Trophoblast cell (in vitro differentiated cells and primary cell): Measurements from ENCODE around the gene TMEM270.

Experiments
- DNase-seq, 2 donors: peaks; one replicate each; pipeline ENCODE4 v3.0.0-alpha.2; 2016
- H2AFZ ChIP-seq: 2 replicates; pipeline ENCODE4 v1.6.1; 2013; ENCODE audit warnings: low read length, moderate library complexity, mild to moderate bottlenecking; ENCODE audit not compliant: insufficient read depth, poor library complexity
- H2AK5ac ChIP-seq: 2 replicates; pipeline ENCODE4 v1.6.1; 2013; ENCODE audit warnings: mild to moderate bottlenecking, low read length
- H2BK120ac ChIP-seq: 2 replicates; pipeline ENCODE4 v1.6.1; 2013; ENCODE audit warnings: low read length, mild to moderate bottlenecking, moderate library complexity; ENCODE audit not compliant: insufficient read depth, poor library complexity
- H2BK12ac ChIP-seq: 2 replicates; pipeline ENCODE4 v1.6.1; 2013; ENCODE audit warnings: mild to moderate bottlenecking, low read length, moderate library complexity
- H2BK5ac ChIP-seq: 2 replicates; pipeline ENCODE4 v1.6.1; 2013; ENCODE audit warnings: low read length, low read depth, moderate library complexity, mild to moderate bottlenecking; ENCODE audit not compliant: poor library complexity
- H3K14ac ChIP-seq: 2 replicates; pipeline ENCODE4 v1.6.1; 2013; ENCODE audit warnings: mild to moderate bottlenecking, low read length
- H3K18ac ChIP-seq: 2 replicates; pipeline ENCODE4 v1.6.1; 2013; ENCODE audit warnings: mild to moderate bottlenecking, low read length
- H3K23ac ChIP-seq: 2 replicates; pipeline ENCODE4 v1.6.1; 2013; ENCODE audit warnings: low read length
- H3K27ac ChIP-seq: 2 replicates; pipeline ENCODE4 v1.5.1; 2013; ENCODE audit warnings: low read depth, mild to moderate bottlenecking, inconsistent platforms, low read length, moderate library complexity
- H3K27me3 ChIP-seq: 2 replicates; pipeline ENCODE4 v1.6.1; 2013; ENCODE audit warnings: inconsistent platforms, mild to moderate bottlenecking, low read length, moderate library complexity; ENCODE audit not compliant: insufficient read depth
- H3K36me3 ChIP-seq, 2 experiments: 1 replicate in 1 of 2; 2 replicates in 1 of 2; pipeline ENCODE4 v1.6.1; 2013; ENCODE audit warnings: low read length in 2 of 2, mild to moderate bottlenecking in 2 of 2, moderate library complexity in 1 of 2; ENCODE audit not compliant: insufficient read depth in 2 of 2, control insufficient read depth in 1 of 2
- H3K4ac ChIP-seq: 2 replicates; pipeline ENCODE4 v1.6.1; 2013; ENCODE audit warnings: low read depth, mild to moderate bottlenecking, low read length, moderate library complexity
- H3K4me1 ChIP-seq, 2 experiments: 1 replicate in 1 of 2; 2 replicates in 1 of 2; pipeline ENCODE4 v1.6.1; 2013; ENCODE audit warnings: low read length in 2 of 2, mild to moderate bottlenecking in 2 of 2, moderate library complexity in 1 of 2; ENCODE audit not compliant: insufficient read depth in 2 of 2, control insufficient read depth in 1 of 2
- H3K4me2 ChIP-seq: 2 replicates; pipeline ENCODE4 v1.6.1; 2013; ENCODE audit warnings: inconsistent platforms, mild to moderate bottlenecking, low read length, moderate library complexity
- H3K4me3 ChIP-seq: 2 replicates; pipeline ENCODE4 v1.5.1; 2013; ENCODE audit warnings: mild to moderate bottlenecking, low read depth, low read length, inconsistent platforms
- H3K79me1 ChIP-seq: one replicate; pipeline ENCODE4 v1.6.1; 2013; ENCODE audit warnings: low read length
- H3K79me2 ChIP-seq: 2 replicates; pipeline ENCODE4 v1.6.1; 2013; ENCODE audit warnings: low read length, mild to moderate bottlenecking; ENCODE audit not compliant: control insufficient read depth, insufficient read depth, poor library complexity
- H3K9ac ChIP-seq: 2 replicates; pipeline ENCODE4 v1.6.1; 2013; ENCODE audit warnings: mild to moderate bottlenecking, low read length
- H3K9me3 ChIP-seq: 2 replicates; pipeline ENCODE4 v1.6.1; 2013; ENCODE audit warnings: low read depth, mild to moderate bottlenecking, control low read depth, inconsistent platforms, low read length; ENCODE audit not compliant: insufficient read depth
- H4K12ac ChIP-seq: 2 replicates; pipeline ENCODE4 v1.6.1; 2013; ENCODE audit warnings: low read depth, mild to moderate bottlenecking, low read length, moderate library complexity
- H4K8ac ChIP-seq: 2 replicates; pipeline ENCODE4 v1.6.1; 2013; ENCODE audit warnings: low read depth, mild to moderate bottlenecking, low read length, moderate library complexity
- H4K91ac ChIP-seq: one replicate; pipeline ENCODE4 v1.6.1; 2013; ENCODE audit warnings: low read depth, mild to moderate bottlenecking, low read length, moderate library complexity
- WGBS: extraction: QIAGEN DNeasy Blood & Tissue Kit; methylation state at CpG from one replicate; pipeline ENCODE4 v1.1.7; 2013; ENCODE audit warnings: missing lambda C conversion rate; ENCODE audit not compliant: insufficient read length, insufficient coverage; ENCODE audit errors: extremely low coverage; 5-methylcytosine and 5-hydroxymethylcytosine counted together

Gene TMEM270

GRCh38 chr7:73847941-73848723 is 12.8 kb upstream of the TMEM270 start:
- peaks cover 6% of the 10 kb centered on the region for H3K79me1 ChIP-seq
- DNase-seq, result no peak
- no peaks in the 10 kb centered on the region for H3K36me3 ChIP-seq
- H3K9ac ChIP-seq, result no peak overlapping the region
- peaks cover 14 to 20% of the 10 kb centered on the region in 2 experiments for H3K4me1 ChIP-seq
- H3K9me3 ChIP-seq, result peaks cover 1% of the 10 kb centered on the region
- no peak overlapping the region for H3K23ac ChIP-seq
- no peak overlapping the region for H3K18ac ChIP-seq
- no peak overlapping the region for H3K4ac ChIP-seq
- no peak overlapping the region for H3K4me2 ChIP-seq
- no peak overlapping the region for H2BK12ac ChIP-seq
- no peak overlapping the region for H4K8ac ChIP-seq
- no peak overlapping the region for H2AK5ac ChIP-seq
- no peak overlapping the region for H3K27ac ChIP-seq
- no peak overlapping the region for H2BK5ac ChIP-seq
- no peaks in the 10 kb centered on the region for H3K79me2 ChIP-seq
- no peaks in the 10 kb centered on the region for H3K27me3 ChIP-seq
- H3K14ac ChIP-seq, result no peak overlapping the region
- no peak overlapping the region for H4K12ac ChIP-seq
- H3K4me3 ChIP-seq, result no peak overlapping the region
- no CpG with 5 or more reads among the region's 10 CpGs for WGBS
- no peak overlapping the region for H2BK120ac ChIP-seq
- no peak overlapping the region for H2AFZ ChIP-seq
- no peak overlapping the region for H4K91ac ChIP-seq

GRCh38 chr7:73850781-73851207 is 10.2 kb upstream of the TMEM270 start:
- peaks cover 1% of the 10 kb centered on the region for H3K9me3 ChIP-seq
- H4K12ac ChIP-seq, result no peak overlapping the region
- no peak overlapping the region for H3K4ac ChIP-seq
- H2BK5ac ChIP-seq, result no peak overlapping the region
- H3K36me3 ChIP-seq, result no peaks in the 10 kb centered on the region
- H4K91ac ChIP-seq, result no peak overlapping the region
- no peak overlapping the region for H3K4me3 ChIP-seq
- H2BK12ac ChIP-seq, result no peak overlapping the region
- no peak overlapping the region for H3K4me2 ChIP-seq
- H2AFZ ChIP-seq, result no peak overlapping the region
- H3K9ac ChIP-seq, result no peak overlapping the region
- H3K79me1 ChIP-seq, result peaks cover 5% of the 10 kb centered on the region
- no peaks in the 10 kb centered on the region for H3K79me2 ChIP-seq
- H3K27ac ChIP-seq, result peak overlapping the region; percentile 44
- H3K4me1 ChIP-seq, result peaks cover 8 to 13% of the 10 kb centered on the region in 2 experiments
- peak; percentile 59 to 65 for DNase-seq
- no peak overlapping the region for H3K14ac ChIP-seq
- H3K27me3 ChIP-seq, result no peaks in the 10 kb centered on the region
- H4K8ac ChIP-seq, result no peak overlapping the region
- no peak overlapping the region for H2AK5ac ChIP-seq
- H2BK120ac ChIP-seq, result no peak overlapping the region
- H3K18ac ChIP-seq, result no peak overlapping the region
- H3K23ac ChIP-seq, result no peak overlapping the region
- WGBS, result no CpG with 5 or more reads among the region's 4 CpGs

GRCh38 chr7:73851410-73852338 is 9.3 kb upstream of the TMEM270 start:
- H4K8ac ChIP-seq, result no peak overlapping the region
- no CpG with 5 or more reads among the region's 8 CpGs for WGBS

GRCh38 chr7:73852500-73852899 is 8.5 kb upstream of the TMEM270 start:
- Histone ChIP-seq H3K18ac (no peak overlapping the region), H3K79me1 (peaks cover 5% of the 10 kb centered on the region), H4K12ac (no peak overlapping the region), H3K4ac (no peak overlapping the region), H2BK5ac (no peak overlapping the region), H4K91ac (no peak overlapping the region), H3K79me2 (no peaks in the 10 kb centered on the region), H2BK120ac (no peak overlapping the region), H3K27me3 (no peaks in the 10 kb centered on the region), H3K14ac (no peak overlapping the region), H3K9ac (no peak overlapping the region), H3K4me3 (no peak overlapping the region), H3K9me3 (peaks cover 1% of the 10 kb centered on the region), H3K27ac (no peak overlapping the region), H2AFZ (no peak overlapping the region), H3K36me3 (no peaks in the 10 kb centered on the region), H2BK12ac (no peak overlapping the region), H3K4me2 (no peak overlapping the region), H2AK5ac (no peak overlapping the region), H3K23ac (no peak overlapping the region), H3K4me1 (peaks cover 4 to 9% of the 10 kb centered on the region in 2 experiments), H4K8ac (no peak overlapping the region)
- DNase-seq, result peak; percentile 93 to 97
- no CpG with 5 or more reads among the region's 5 CpGs for WGBS

More at GRCh38 chr7:73851410-73852338, 9.3 kb upstream of the TMEM270 start:
- Histone ChIP-seq H3K4me1 (peaks cover 4 to 9% of the 10 kb centered on the region in 2 experiments), H3K27me3 (no peaks in the 10 kb centered on the region), H2AFZ (no peak overlapping the region), H2AK5ac (no peak overlapping the region), H3K4ac (no peak overlapping the region), H3K79me2 (no peaks in the 10 kb centered on the region), H3K23ac (no peak overlapping the region), H3K4me2 (no peak overlapping the region), H2BK120ac (no peak overlapping the region), H3K9ac (no peak overlapping the region), H4K91ac (no peak overlapping the region), H3K14ac (no peak overlapping the region), H3K36me3 (no peaks in the 10 kb centered on the region), H3K4me3 (no peak overlapping the region), H3K79me1 (peaks cover 5% of the 10 kb centered on the region), H4K12ac (no peak overlapping the region), H3K18ac (no peak overlapping the region), H3K27ac (peak overlapping the region; percentile 44), H2BK5ac (no peak overlapping the region), H3K9me3 (peaks cover 1% of the 10 kb centered on the region), H2BK12ac (peak overlapping the region; percentile 26)
- peak; percentile 41 to 76 for DNase-seq
